HUDEP-2 (cell line): ENCODE data around the gene CISD2.
A peak's percentile ranks its signal among the peaks of the same experiment; 100 is the strongest.
"Not testable (repeated sequence)": the region's sequence is repeated elsewhere in the genome, so short reads cannot be mapped to it uniquely, and the experiment has no call there.

Experiments
- DNase-seq, 76 experiments: peaks; one replicate each; lab custom pipeline; 2025; ENCODE audit not compliant: unreplicated experiment in 76 of 76; lab: John Stamatoyannopoulos, UW

Gene CISD2

GRCh38 chr4:102868781-102869568 lies at the start of gene CISD2:
Gene CISD2 (plus strand): TSS chr4:102868992. CDS start chr4:102869085, 93 bp downstream.
- peak; percentile 55 to 98 (median 87) for DNase-seq

GRCh38 chr4:102819100-102819499 lies 49.7 kb upstream of the CISD2 start:
- DNase-seq, result not testable (repeated sequence)

GRCh38 chr4:102819588-102820365 lies 49.0 kb upstream of the CISD2 start:
- DNase-seq, result no peak

- DNase-seq, result no peak
Measured at GRCh38 chr4:102823464-102823863, 45.3 kb upstream of the CISD2 start.

- no peak for DNase-seq
Measured at GRCh38 chr4:102823897-102824296, 44.9 kb upstream of the CISD2 start.

GRCh38 chr4:102824398-102824797 lies 44.4 kb upstream of the CISD2 start:
- DNase-seq, result no peak

GRCh38 chr4:102825261-102826091 lies 43.3 kb upstream of the CISD2 start:
- DNase-seq, result peak in 29 of 76 experiments; percentile 0 to 45 (median 21)

- peak in 5 of 76 experiments; percentile 20 to 46 (median 42) for DNase-seq
Measured at GRCh38 chr4:102826105-102826889, 42.5 kb upstream of the CISD2 start.

- peak; percentile 53 to 95 (median 87) for DNase-seq
Measured at GRCh38 chr4:102826890-102827673, 41.7 kb upstream of the CISD2 start, which contains the start of gene UBE2D3. Gene UBE2D3 (minus strand): TSS chr4:102827551. CDS start chr4:102826508, 1,043 bp downstream.

- DNase-seq, result peak; percentile 49 to 100 (median 97)
Measured at GRCh38 chr4:102827674-102828496, 40.9 kb upstream of the CISD2 start.

GRCh38 chr4:102828497-102828808 lies 40.3 kb upstream of the CISD2 start:
- peak in 3 of 76 experiments; percentile 44 to 78 (median 61) for DNase-seq

GRCh38 chr4:102829803-102830202 lies 39.0 kb upstream of the CISD2 start:
- no peak for DNase-seq

GRCh38 chr4:102832105-102832504 lies 36.7 kb upstream of the CISD2 start:
- DNase-seq, result peak in 2 of 76 experiments; percentile 12 to 20

GRCh38 chr4:102832667-102833066 lies 36.1 kb upstream of the CISD2 start:
- DNase-seq, result no peak

GRCh38 chr4:102836596-102836995 lies 32.2 kb upstream of the CISD2 start:
- no peak for DNase-seq

GRCh38 chr4:102842367-102842766 lies 26.4 kb upstream of the CISD2 start:
- DNase-seq, result no peak

- no peak for DNase-seq
Measured at GRCh38 chr4:102843273-102843672, 25.5 kb upstream of the CISD2 start.

GRCh38 chr4:102843938-102844337 lies 24.9 kb upstream of the CISD2 start:
- no peak for DNase-seq
